Lower leg skin (tissue), 3 donors: ENCODE measurements around the gene NBEA.

Source experiments
- POLR2A ChIP-seq, 2 donors: fragments of 450-650 bp; IDR thresholded peaks; one replicate each; pipeline ENCODE4 v1.6.1; 2016 to 2017; ENCODE audit warnings: antibody characterized with exemption in 2 of 2, mild to moderate bottlenecking in 1 of 2, moderate library complexity in 1 of 2
- TF ChIP-seq, protein P1 (sequence below), 3 donors: fragments of 450-650 bp; IDR thresholded peaks; one replicate each; pipeline ENCODE4 v1.5.1; 2016; ENCODE audit warnings: antibody characterized with exemption in 3 of 3, mild to moderate bottlenecking in 3 of 3, moderate library complexity in 2 of 3

DNA sequence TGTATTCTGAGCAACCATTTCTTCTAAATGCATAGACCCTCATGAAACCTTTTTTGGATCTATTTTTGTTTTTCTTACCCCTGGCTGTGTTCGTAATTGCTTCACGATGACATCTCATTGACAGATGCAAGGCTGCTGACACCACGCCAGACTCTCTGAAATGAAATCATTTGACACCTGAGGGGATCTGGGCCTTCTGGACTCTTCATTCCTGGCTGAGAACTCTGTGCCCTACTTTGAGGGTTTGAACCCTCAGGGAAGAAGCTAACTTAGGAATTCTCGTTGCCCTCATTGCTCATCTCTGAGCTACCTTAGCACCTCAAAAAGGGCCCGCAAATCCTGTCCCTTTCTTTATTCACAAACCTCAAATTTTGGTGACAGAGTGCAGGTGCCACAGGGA lies 40.5 kb upstream of the NBEA start:
- TF ChIP-seq, protein P1, sequence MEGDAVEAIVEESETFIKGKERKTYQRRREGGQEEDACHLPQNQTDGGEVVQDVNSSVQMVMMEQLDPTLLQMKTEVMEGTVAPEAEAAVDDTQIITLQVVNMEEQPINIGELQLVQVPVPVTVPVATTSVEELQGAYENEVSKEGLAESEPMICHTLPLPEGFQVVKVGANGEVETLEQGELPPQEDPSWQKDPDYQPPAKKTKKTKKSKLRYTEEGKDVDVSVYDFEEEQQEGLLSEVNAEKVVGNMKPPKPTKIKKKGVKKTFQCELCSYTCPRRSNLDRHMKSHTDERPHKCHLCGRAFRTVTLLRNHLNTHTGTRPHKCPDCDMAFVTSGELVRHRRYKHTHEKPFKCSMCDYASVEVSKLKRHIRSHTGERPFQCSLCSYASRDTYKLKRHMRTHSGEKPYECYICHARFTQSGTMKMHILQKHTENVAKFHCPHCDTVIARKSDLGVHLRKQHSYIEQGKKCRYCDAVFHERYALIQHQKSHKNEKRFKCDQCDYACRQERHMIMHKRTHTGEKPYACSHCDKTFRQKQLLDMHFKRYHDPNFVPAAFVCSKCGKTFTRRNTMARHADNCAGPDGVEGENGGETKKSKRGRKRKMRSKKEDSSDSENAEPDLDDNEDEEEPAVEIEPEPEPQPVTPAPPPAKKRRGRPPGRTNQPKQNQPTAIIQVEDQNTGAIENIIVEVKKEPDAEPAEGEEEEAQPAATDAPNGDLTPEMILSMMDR (IDR thresholded peaks at IDR 0.05) = no peak
- no peak for TF ChIP-seq POLR2A (IDR thresholded peaks at IDR 0.05)
